ENCODE results near the gene ERC1.
"Not testable (repeated sequence)": the region's sequence is repeated elsewhere in the genome, so short reads cannot be mapped to it uniquely, and the experiment has no call there.

Gene ERC1

DNA sequence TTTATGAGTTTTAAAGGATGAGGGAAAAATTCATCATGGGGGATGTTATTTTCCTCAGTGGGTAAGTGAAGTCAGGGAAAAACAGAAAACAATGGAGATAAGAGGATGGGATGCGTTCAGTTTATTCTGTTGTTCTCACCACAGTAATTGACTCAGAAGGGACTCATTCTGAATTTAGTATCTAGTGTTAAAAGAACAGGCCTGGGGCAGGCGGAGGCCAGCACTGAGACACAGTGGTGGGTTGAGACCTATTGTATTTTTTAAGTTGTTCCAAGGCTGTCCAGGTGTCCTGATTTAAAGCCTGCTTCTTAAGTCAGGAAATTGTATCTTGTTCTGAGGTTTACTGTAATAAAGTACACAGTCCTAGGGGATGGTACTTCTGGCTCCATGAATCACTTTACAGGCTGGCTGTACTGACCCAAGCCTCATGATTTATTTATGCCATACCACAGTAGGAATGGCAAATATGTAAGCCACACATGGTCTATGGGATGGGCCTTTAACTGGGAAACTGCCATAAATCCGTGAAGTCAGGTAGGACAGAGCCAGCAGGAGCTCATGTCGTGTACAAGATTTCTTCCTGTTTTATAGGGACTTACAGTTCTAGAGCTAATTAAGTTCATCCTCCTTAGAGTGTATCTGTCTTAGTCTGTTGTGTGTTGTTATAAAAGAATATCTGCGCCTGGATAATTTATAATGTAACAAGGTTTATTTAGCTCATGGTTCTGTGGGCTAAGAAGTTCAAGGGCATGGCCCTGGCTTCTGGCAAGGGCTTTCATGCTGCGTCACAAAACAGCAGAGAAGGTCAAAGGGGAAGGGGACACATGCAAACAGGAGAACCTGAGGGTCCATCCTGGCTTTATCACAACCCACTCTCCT lies 359.3 kb downstream of the ERC1 start:
- no peak for DNase-seq (ENCODE audit: low read depth in 3 of 3)

DNA sequence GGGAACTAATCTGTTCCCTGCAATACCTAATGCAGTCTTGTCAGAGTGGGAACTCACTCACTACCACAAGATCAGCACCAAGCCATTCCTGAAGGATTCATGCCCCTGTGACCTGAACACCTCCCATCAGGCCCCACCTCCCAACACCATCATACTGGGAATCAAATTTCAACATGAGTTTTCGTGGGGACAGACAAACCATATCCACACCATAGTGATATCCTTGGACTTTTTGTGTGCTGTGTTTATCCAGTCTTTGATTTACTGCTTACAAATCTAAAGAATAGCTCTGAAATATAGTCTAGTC lies 359.9 kb downstream of the ERC1 start:
- DNase-seq (ENCODE audit: low read depth in 3 of 3), result no peak

DNA sequence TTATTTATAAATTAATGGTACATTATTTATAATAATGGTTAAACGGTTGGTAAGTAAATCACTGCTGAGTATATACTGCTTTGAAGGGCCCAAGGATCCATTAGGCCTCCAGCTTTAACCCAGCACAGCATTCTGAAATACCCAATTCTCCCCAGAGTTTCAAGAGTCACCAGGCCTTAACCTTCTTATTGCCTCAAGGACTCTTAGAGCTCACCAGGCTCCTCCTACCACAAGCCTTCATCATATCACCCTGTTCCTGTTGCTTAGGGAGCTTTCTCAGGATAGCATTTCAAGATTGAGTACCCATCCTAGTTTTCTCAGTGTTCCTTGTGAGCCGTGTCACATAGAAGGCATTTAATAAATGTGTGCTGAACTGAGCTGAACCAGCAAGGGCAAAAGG lies 360.9 kb downstream of the ERC1 start:
- no peak for DNase-seq (ENCODE audit: low read depth in 3 of 3)

DNA sequence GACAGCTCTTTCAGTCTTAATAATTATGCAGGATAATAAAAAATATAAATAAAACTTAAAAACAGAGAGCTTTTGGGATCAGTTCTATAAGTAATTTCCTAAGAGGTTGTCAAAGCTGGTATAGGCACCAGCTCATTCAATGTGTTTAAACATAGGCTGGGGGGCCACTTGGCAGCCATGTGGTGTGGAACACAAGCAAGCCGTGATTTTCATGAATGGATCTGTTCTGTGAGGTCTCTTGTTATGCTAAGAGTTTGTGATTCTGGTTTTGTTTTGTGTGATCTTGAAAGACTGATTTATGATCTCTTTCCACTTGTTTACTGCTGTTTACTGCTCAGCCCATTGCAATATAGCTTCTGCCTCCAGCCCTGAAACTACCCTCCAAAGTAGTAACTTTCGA lies 362.4 kb downstream of the ERC1 start:
- DNase-seq (ENCODE audit: low read depth in 3 of 3), result no peak

GRCh38 chr12:1355396-1355795 lies 364.4 kb downstream of the ERC1 start:
- no peak for DNase-seq (ENCODE audit: low read depth in 3 of 3)

GRCh38 chr12:1355871-1356270 lies 364.8 kb downstream of the ERC1 start:
- DNase-seq (ENCODE audit: low read depth in 3 of 3), result not testable (repeated sequence)

DNA sequence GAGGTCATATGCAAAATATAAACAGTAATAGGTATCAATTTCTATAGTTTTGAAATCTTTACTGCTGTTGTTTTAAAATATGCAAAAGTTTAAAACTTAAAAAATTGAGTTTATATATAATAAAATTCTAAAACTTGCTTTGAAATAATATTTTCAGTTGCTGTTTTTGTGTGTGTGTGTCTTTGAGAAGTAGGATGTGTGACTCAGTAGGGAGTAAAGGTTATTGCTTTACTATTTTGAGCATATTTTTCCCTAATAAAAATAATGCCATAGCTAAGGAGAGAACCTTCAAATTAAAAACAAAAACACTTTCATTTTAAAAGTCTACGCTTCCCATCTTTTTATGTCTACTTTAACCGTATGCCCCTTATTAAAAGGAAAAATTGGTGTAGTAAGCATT lies 365.3 kb downstream of the ERC1 start:
- DNase-seq (ENCODE audit: low read depth in 3 of 3), result no peak

- no peak for DNase-seq (ENCODE audit: low read depth in 3 of 3)
Measured at GRCh38 chr12:1357171-1357570, 366.1 kb downstream of the ERC1 start.

- no peak for DNase-seq (ENCODE audit: low read depth in 3 of 3)
Measured at GRCh38 chr12:1357711-1358110, 366.7 kb downstream of the ERC1 start.

GRCh38 chr12:1360441-1361210 lies 369.6 kb downstream of the ERC1 start:
- no peak for DNase-seq (ENCODE audit: low read depth in 3 of 3)

GRCh38 chr12:1362143-1362662 lies 371.2 kb downstream of the ERC1 start:
- no peak for DNase-seq (ENCODE audit: low read depth in 3 of 3)

DNA sequence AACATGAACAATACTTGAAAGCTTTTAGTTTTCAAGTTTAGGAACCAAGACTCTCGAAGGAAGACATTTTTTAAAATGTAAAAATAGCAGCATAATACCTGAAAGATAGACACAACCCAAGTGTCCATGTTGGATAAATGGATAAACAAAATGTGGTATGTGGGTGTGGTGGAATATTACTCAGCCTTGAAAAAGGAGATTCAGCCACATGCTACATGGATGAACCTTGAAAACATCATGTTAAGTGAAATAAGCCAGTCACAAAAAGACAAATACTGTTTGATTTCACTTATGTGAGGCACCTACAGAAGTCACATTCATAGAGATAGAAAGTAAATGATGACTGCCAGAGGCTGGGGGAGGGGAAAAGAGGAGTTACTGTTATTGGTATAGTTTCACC lies 374.7 kb downstream of the ERC1 start:
- no peak for DNase-seq (ENCODE audit: low read depth in 3 of 3)

GRCh38 chr12:1367331-1368291 lies 376.6 kb downstream of the ERC1 start:
- no peak for DNase-seq (ENCODE audit: low read depth in 3 of 3)

DNA sequence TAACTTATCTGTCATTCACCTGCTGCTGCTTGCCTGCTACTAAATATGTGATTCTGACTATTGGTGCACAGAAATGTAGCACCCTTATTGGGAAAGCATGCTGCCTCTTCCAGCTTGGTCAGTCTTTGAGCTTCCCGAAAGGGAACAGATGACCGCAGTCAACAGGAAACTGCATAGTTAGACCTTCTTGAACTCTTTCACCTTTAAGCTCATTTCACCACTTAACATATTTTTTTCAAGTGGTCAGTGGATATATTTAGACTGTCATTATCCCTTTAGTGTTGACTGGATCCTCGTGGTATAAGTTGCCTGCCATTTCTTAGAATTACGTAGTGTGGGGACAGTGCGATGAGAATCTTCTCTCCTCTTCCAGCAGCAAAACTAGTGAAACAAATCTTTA lies 378.4 kb downstream of the ERC1 start:
- DNase-seq (ENCODE audit: low read depth in 3 of 3), result no peak

DNA sequence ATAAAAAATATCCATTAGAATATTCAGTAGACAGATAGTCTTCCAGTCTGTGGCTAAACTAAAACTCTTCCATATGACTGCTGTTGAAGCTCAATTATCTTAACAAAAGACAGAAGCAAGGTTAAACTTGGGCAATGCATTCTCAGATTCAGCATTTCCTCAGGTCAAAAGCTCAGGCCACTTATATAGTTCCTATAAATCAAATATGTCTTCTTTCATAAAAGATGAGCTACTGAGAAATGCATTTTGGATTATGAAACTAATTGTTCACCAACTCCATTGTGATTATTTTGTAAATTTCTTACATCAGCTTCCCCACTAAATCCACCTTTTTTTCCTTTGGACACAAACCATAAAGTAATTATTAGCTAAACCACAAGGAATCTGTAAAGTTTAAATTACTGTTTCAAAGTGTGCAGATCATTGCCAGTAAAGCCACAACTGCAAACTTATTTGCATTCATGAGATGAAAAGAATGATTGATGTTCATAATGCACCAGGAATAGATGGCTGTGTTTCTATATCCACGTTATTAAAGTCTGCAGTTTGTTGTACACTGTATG lies 379.0 kb downstream of the ERC1 start:
- no peak for DNase-seq (ENCODE audit: low read depth in 3 of 3)

- DNase-seq (ENCODE audit: low read depth in 3 of 3), result no peak
Measured at GRCh38 chr12:1373901-1374735, 383.1 kb downstream of the ERC1 start.

- no peak for DNase-seq (ENCODE audit: low read depth in 3 of 3)
Measured at GRCh38 chr12:1375323-1375722, 384.3 kb downstream of the ERC1 start.

DNA sequence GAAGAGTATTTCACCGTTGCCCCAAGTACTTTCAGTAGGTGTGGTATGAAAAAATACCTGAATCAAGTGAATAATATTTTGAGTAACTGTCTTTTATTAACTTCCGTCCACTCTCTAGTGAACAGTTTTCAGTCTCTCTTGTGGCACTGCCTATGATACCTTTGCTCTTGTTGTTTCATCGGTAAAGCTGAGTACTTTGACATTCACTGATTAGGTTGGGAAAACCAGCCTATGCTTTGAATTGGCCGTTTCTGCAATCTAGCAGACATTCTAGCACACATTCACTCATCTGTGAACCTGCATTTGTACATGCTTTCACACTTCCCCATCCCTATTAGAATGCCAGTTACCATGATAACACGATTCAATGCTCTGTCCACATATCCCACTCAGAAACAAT lies 386.1 kb downstream of the ERC1 start:
- no peak for DNase-seq (ENCODE audit: low read depth in 3 of 3)

GRCh38 chr12:1377681-1378080 lies 386.7 kb downstream of the ERC1 start:
- DNase-seq (ENCODE audit: low read depth in 3 of 3), result no peak

- no peak for DNase-seq (ENCODE audit: low read depth in 3 of 3)
Measured at GRCh38 chr12:1380171-1380851, 389.3 kb downstream of the ERC1 start.
